Activated T-cell treated with anti-CD3 and anti-CD28 coated beads for 24 hours (primary cell): Measurements from ENCODE around the gene JUP.
"Not testable (repeated sequence)": the region's sequence is repeated elsewhere in the genome, so short reads cannot be mapped to it uniquely, and the experiment has no call there.

Experiments
- DNase-seq: peaks from one replicate; pipeline ENCODE4 v3.0.0-alpha.2; 2020; ENCODE audit warnings: low read depth

JUP gene

GRCh38 chr17:41781404-41782110 is 5.0 kb downstream of the JUP start:
- DNase-seq, result no peak

GRCh38 chr17:41779954-41780353 is 6.6 kb downstream of the JUP start:
- no peak for DNase-seq

DNA sequence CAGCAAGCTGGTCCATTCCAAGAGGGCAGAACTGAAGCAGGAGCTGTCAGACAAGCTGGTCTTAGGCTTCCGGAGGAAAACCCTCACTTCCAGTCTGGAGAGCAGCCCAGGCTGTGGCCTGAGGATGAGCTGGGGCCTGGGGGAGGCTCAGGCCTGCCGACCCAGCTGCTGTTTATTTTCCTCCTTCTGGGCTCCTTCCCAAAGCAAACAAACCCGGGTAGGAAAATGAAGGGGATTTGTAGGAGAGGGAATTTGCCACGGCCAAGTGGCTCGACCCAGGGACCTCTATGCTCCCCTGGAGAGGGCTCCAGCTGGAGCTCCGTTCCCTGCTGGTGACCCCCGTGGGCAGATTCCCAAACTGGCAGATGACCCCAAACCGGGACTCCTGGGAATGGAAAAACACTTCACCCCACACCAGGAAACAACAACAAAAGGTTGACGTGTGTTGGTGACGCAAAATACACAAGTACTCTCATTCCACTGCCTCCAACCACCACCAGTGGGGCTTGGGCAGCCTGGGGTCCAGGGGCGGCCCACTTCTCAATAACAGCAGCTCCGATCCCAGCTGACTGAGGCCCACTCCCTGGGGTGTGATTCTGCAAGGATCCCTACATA is 8.8 kb downstream of the JUP start:
- no peak for DNase-seq

- no peak for DNase-seq
These were observed 9.3 kb downstream of the JUP start for GRCh38 chr17:41777157-41777573.

DNA sequence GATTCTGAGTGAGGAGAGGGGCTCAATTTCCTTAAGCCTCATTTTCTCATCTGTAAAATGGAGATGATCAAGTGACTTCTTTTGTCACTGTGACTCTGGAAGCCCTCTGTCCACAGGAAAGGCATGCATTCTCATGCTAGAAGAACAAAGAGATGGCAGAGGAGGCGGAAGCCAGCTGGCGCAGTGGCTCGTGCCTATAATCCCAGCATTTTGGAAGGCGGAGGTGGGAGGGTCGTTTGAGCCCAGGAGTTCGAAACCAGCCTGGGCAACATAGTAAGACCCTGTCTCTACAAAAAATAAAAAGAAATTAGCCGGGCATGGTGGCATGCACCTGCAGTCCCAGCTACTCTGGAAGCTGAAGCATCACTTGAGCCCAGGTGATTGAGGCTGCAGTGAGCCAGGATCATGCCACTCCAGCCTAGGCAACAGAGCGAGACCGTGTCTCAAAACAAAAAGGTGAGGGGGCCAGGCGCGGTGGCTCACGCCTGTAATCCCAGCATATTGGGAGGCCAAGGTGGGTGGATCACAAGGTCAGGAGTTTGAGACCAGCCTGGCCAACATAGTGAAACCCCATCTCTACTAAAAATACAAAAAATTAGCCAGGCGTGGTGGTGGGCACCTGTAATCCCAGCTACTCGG is 10.1 kb downstream of the JUP start:
- not testable (repeated sequence) for DNase-seq

GRCh38 chr17:41775394-41776226 is 10.9 kb downstream of the JUP start:
- no peak for DNase-seq

GRCh38 chr17:41773731-41774193 is 12.7 kb downstream of the JUP start:
- no peak for DNase-seq

- DNase-seq, result no peak
These were observed 13.3 kb downstream of the JUP start for GRCh38 chr17:41773190-41773588.

- no peak for DNase-seq
These were observed 13.8 kb downstream of the JUP start for GRCh38 chr17:41772586-41773189.

DNA sequence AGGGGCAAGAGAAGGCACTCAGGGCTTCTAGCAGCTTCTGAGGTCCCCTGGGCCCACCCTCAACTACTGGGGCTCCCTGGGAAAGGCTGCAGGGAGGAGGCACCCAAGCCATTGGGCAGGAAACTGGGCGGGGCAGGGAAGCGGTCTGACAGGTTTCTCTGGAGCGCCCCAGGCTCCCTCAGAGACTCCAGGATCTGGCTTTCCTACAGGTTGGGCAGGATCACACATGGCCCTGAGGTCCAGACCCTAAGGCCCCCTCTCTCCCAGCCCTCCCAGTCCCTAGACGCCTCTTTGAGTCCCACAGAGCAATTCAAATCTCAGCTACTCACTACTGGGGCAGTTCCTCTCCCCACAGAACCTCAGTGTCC is 14.3 kb downstream of the JUP start:
- no peak for DNase-seq

GRCh38 chr17:41771389-41772206 is 14.9 kb downstream of the JUP start:
- DNase-seq, result no peak

DNA sequence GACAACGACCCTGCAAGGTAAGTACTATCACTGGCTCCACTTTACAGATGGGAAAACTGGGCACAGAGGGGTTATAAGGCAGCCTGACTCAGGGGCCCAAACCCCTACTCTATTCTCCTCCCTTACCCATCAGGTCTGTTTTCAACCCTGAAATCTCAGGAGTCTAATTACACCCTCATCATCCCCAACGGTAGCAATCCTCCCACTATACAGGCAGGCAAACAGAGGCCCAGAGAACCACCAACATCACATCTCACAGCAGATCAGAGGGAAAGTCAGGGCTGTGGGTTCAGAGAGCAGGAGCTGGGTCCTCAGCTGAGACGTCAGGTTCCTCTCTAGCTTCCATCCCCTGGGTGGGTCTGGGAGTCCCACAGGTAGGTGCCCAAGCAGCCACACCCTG is 16.5 kb downstream of the JUP start:
- DNase-seq, result no peak

GRCh38 chr17:41769346-41769862 is 17.1 kb downstream of the JUP start:
- DNase-seq, result no peak

GRCh38 chr17:41768682-41769288 is 17.7 kb downstream of the JUP start:
- no peak for DNase-seq

DNA sequence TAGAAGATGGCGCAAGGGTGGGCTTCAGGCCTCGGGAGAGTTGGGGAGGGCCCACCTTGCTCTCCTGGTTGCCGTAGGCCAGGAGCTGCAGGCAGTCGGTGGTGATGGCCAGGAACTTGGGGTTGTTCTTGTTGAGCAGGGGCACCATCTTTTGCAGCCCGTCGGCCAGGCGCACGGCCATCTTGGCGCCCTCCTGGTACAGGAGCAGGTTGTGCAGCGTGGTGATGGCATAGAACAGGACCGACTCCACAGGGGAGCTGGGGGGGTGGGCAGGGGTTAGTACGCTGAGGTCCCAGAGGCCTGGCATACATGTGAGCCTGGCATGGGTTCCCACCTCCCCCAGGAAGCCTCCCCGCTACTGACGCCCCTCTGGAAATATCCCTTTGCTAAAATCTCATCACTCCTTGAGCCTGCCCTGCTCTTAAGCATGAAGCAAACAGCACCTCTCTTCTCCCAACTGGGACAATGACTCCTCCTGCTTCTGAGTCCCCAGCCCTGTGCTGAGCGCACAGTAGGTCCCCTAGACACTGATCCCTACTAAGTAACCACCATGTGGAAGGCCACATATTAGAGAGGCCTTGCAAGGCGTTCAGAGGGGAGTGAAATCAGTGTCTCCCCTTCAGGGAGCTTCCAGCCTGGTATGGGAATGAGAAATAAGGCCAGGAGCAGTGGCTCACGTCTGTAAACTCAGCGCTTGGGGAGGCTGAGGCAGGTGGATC is 19.0 kb downstream of the JUP start:
- DNase-seq, result no peak

DNA sequence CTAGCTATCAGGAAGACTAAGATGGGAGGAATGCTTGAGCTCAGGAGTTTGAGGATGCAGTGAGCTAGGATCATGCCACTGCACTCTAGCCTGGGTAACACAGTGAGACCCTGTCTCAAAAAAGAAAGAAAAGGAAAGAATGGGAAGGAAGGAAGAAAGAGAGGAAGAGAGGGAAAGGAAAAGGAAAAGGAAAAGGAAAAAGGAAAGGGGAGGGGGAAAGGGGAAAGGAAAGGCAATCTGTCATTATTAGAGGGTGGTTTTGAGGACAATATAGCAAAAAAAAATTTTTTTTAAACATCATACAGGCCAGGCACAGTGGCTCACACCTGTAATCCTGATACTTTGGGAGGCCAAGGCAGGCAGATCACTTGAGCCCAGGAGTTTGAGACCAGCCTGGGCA is 20.4 kb downstream of the JUP start:
- no peak for DNase-seq

DNA sequence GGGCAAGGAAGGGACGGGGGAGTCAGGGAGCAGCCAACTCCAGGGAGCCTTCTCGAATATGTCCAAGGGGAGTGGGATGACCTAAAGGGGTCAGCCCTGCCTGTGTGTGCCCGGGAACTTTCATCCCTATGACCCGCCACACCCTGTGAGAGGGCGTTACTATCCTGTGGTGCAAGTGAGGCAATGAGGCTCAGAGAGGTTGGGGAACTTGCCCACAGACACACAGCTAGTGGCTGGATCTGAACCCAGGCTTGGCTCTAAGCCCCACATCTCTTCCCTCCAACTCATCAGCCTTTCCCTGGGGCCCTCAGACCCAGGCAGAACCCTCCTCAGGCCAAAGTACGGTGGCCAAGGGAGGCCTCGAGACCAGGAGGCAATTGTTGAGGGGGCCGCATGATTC is 23.2 kb downstream of the JUP start:
- DNase-seq, result no peak

- DNase-seq, result no peak
These were observed 23.7 kb downstream of the JUP start for GRCh38 chr17:41762841-41763240.

GRCh38 chr17:41762391-41762790 is 24.1 kb downstream of the JUP start:
- no peak for DNase-seq

- DNase-seq, result no peak
These were observed 25.6 kb downstream of the JUP start for GRCh38 chr17:41760878-41761277.
